Measurements from ENCODE around the gene PTRHD1.

- TF ChIP-seq CTCF (IDR thresholded peaks at IDR 0.05) (peak in 3 of 6 experiments; percentile 5 to 43 (median 29)), POLR2A (IDR thresholded peaks at IDR 0.05) (no peak)
Observed at GRCh38 chr2:24824966-24825882, 32.0 kb upstream of the PTRHD1 start.

All from esophagus squamous epithelium (tissue), 4 donors.